HepG2 (cell line): ENCODE data around the gene FAM20A. TPM values are rescaled to one million over a fixed set of nuclear protein-coding genes. Genes with fewer than 3 reads are reported as not detected.
A peak's percentile ranks its signal among the peaks of the same experiment; 100 is the strongest.

Source experiments
- ARID4A ChIP-seq: sonication (generic); formaldehyde crosslinking; IDR thresholded peaks from 2 replicates; pipeline ENCODE4 v1.5.0; 2020; ENCODE audit warnings: mild to moderate bottlenecking, missing genetic modification reagents, borderline replicate concordance
- CHD4 ChIP-seq: fragments of 200-600 bp; sonication (generic); IDR thresholded peaks from 2 replicates; pipeline ENCODE4 v1.7.0; 2017; ENCODE audit warnings: mild to moderate bottlenecking, low read length, borderline replicate concordance
- EHMT2 ChIP-seq: fragments of 200-600 bp; sonication (generic); IDR thresholded peaks from 2 replicates; pipeline ENCODE4 v1.7.0; 2017; ENCODE audit warnings: antibody characterized with exemption, low read depth, low read length, borderline replicate concordance
- ELK4 ChIP-seq: sonication (generic); formaldehyde crosslinking; IDR thresholded peaks from 2 replicates; pipeline ENCODE4 v1.9.0; 2021; ENCODE audit warnings: missing genetic modification reagents, borderline replicate concordance
- FIP1L1 ChIP-seq: fragments of 200-400 bp; formaldehyde crosslinking; IDR thresholded peaks from 2 replicates; pipeline ENCODE4 v1.6.1; 2018; ENCODE audit warnings: low read depth, mild to moderate bottlenecking, low read length, moderate library complexity, borderline replicate concordance; ENCODE audit not compliant: insufficient read depth
- FOXA3 ChIP-seq: IDR thresholded peaks from 2 replicates; pipeline ENCODE4 v1.6.1; 2016; ENCODE audit warnings: missing genetic modification reagents, missing compliant biosample characterization
- FOXM1 ChIP-seq: sonication (generic); formaldehyde crosslinking; IDR thresholded peaks from 2 replicates; pipeline ENCODE4 v1.5.0; 2020; ENCODE audit warnings: missing genetic modification reagents
- MIER3 ChIP-seq: IDR thresholded peaks from 2 replicates; pipeline ENCODE4 v1.6.1; 2016; ENCODE audit warnings: missing compliant biosample characterization, borderline replicate concordance
- NFE2L1 ChIP-seq: sonication (generic); formaldehyde crosslinking; IDR thresholded peaks from 2 replicates; pipeline ENCODE4 v1.4.0; 2020; ENCODE audit warnings: missing genetic modification reagents, mild to moderate bottlenecking, borderline replicate concordance
- PAF1 ChIP-seq: IDR thresholded peaks from 2 replicates; pipeline ENCODE4 v1.6.1; 2016; ENCODE audit warnings: missing genetic modification reagents, missing compliant biosample characterization
- PHF8 ChIP-seq: sonication (generic); formaldehyde crosslinking; IDR thresholded peaks from 2 replicates; pipeline ENCODE4 v1.5.0; 2020; ENCODE audit warnings: missing genetic modification reagents
- PITX1 ChIP-seq: sonication (generic); formaldehyde crosslinking; IDR thresholded peaks from 2 replicates; pipeline ENCODE4 v1.5.1; 2020; ENCODE audit warnings: mild to moderate bottlenecking, missing genetic modification reagents
- RBFOX2 ChIP-seq: fragments of 200-400 bp; formaldehyde crosslinking; IDR thresholded peaks from 2 replicates; pipeline ENCODE4 v1.6.1; 2017; ENCODE audit warnings: low read depth, mild to moderate bottlenecking, low read length
- REXO4 ChIP-seq: sonication (generic); formaldehyde crosslinking; IDR thresholded peaks from 2 replicates; pipeline ENCODE4 v1.8.0; 2022; ENCODE audit warnings: missing genetic modification reagents, mild to moderate bottlenecking, borderline replicate concordance
- SMC3 ChIP-seq: IDR thresholded peaks from 2 replicates; pipeline ENCODE4 v1.6.1; 2011; ENCODE audit warnings: low read length, improper control_type of control experiment
- SNAI1 ChIP-seq: sonication (generic); formaldehyde crosslinking; IDR thresholded peaks from 2 replicates; pipeline ENCODE4 v1.5.0; 2020; ENCODE audit warnings: mild to moderate bottlenecking, missing genetic modification reagents, borderline replicate concordance
- SRSF9 ChIP-seq: fragments of 200-400 bp; formaldehyde crosslinking; IDR thresholded peaks from 2 replicates; pipeline ENCODE4 v1.6.1; 2018; ENCODE audit warnings: borderline replicate concordance, mild to moderate bottlenecking, low read depth, low read length; ENCODE audit not compliant: insufficient read depth, poor library complexity, severe bottlenecking
- TARDBP ChIP-seq: sonication (generic); formaldehyde crosslinking; IDR thresholded peaks from 2 replicates; pipeline ENCODE4 v1.8.0; 2022; ENCODE audit warnings: mild to moderate bottlenecking, missing genetic modification reagents
- ZBTB42 ChIP-seq: sonication (generic); formaldehyde crosslinking; IDR thresholded peaks from 2 replicates; pipeline ENCODE4 v1.5.0; 2020; ENCODE audit warnings: mild to moderate bottlenecking, missing genetic modification reagents
- ZNF10 ChIP-seq: sonication (generic); formaldehyde crosslinking; IDR thresholded peaks from 2 replicates; pipeline ENCODE4 v1.4.0; 2020; ENCODE audit warnings: mild to moderate bottlenecking, low read depth, missing genetic modification reagents, borderline replicate concordance
- ZNF235 ChIP-seq: sonication (generic); formaldehyde crosslinking; IDR thresholded peaks from 2 replicates; pipeline ENCODE4 v1.8.1; 2023; ENCODE audit warnings: mild to moderate bottlenecking, missing genetic modification reagents, borderline replicate concordance
- ZNF333 ChIP-seq: sonication (generic); formaldehyde crosslinking; IDR thresholded peaks from 2 replicates; pipeline ENCODE4 v1.4.0; 2020; ENCODE audit warnings: mild to moderate bottlenecking, missing genetic modification reagents, borderline replicate concordance
- ZNF383 ChIP-seq: sonication (generic); formaldehyde crosslinking; IDR thresholded peaks from 2 replicates; pipeline ENCODE4 v1.4.0; 2020; ENCODE audit warnings: missing genetic modification reagents, mild to moderate bottlenecking, borderline replicate concordance
- ZNF580 ChIP-seq: IDR thresholded peaks from 2 replicates; pipeline ENCODE4 v1.6.1; 2016; ENCODE audit warnings: low read depth, borderline replicate concordance
- ZNF703 ChIP-seq: sonication (generic); formaldehyde crosslinking; IDR thresholded peaks from 2 replicates; pipeline ENCODE4 v1.5.1; 2020; ENCODE audit warnings: missing genetic modification reagents, mild to moderate bottlenecking, moderate library complexity, borderline replicate concordance
- ZNF747 ChIP-seq: sonication (generic); formaldehyde crosslinking; IDR thresholded peaks from 2 replicates; pipeline ENCODE4 v1.8.1; 2023; ENCODE audit warnings: missing genetic modification reagents, mild to moderate bottlenecking, borderline replicate concordance
- ZNF768 ChIP-seq: sonication (generic); formaldehyde crosslinking; IDR thresholded peaks from 2 replicates; pipeline ENCODE4 v1.4.0; 2020; ENCODE audit warnings: missing genetic modification reagents
- polyA plus RNA-seq, 8 experiments: library from polyadenylated mRNA; depleted of rRNA in 3 of 8; stranded (reverse) in 7 of 8; unstranded in 1 of 8; fragments of >200 nt; fragmentation: Illumina TruSeq in 4 of 8; extraction: Trizol in 4 of 8; gene quantifications; 2 replicates each; pipeline versions ENCODE4 v1.2.1 to v1.2.3, GENCODE V29; 2011 to 2016; ENCODE audit warnings: low read depth in 4 of 8, missing spikeins in 1 of 8, mixed read lengths in 1 of 8; ENCODE audit not compliant: insufficient read depth in 1 of 8
- total RNA-seq, 5 experiments: library from RNA; depleted of rRNA; stranded (reverse); fragments of >200 nt; fragmentation: Illumina TruSeq; extraction: Trizol; gene quantifications; 2 replicates each; pipeline ENCODE4 v1.2.3, GENCODE V29; 2016; ENCODE audit warnings: low read depth in 1 of 5

Gene FAM20A
- total and polyA plus RNA-seq, 2 of the 13 experiments (the other 11 are each of a cell fraction or from before 2014, with no cell fraction given) = 9.3 to 20.7 TPM

- no peak for TF ChIP-seq ARID4A
- no peak for TF ChIP-seq NFE2L1 (CRISPR knock-in tag)
- TF ChIP-seq ZNF580 (CRISPR knock-in tag) = no peak
- no peak for TF ChIP-seq RBFOX2
- TF ChIP-seq ZNF383 = no peak
- no peak for TF ChIP-seq FIP1L1
- TF ChIP-seq SNAI1 (CRISPR knock-in tag) = no peak
- peak; percentile 43; the same call in 1 of the 2 replicates for TF ChIP-seq FOXA3 (CRISPR knock-in tag)
- no peak for TF ChIP-seq MIER3 (CRISPR knock-in tag)
- no peak for TF ChIP-seq ZNF768 (CRISPR knock-in tag)
- no peak for TF ChIP-seq CHD4
- TF ChIP-seq REXO4 (CRISPR knock-in tag) = no peak
- no peak for TF ChIP-seq ZBTB42 (CRISPR knock-in tag)
- no peak for TF ChIP-seq TARDBP (CRISPR knock-in tag)
- no peak for TF ChIP-seq ZNF747
- no peak for TF ChIP-seq ZNF333 (CRISPR knock-in tag)
- no peak for TF ChIP-seq ZNF235
- TF ChIP-seq PAF1 (CRISPR knock-in tag) = no peak
- TF ChIP-seq ZNF10 = no peak
- TF ChIP-seq ZNF703 (CRISPR knock-in tag) = no peak
- TF ChIP-seq SRSF9 = no peak
- no peak for TF ChIP-seq PHF8 (CRISPR knock-in tag)
- TF ChIP-seq FOXM1 = no peak
- no peak for TF ChIP-seq PITX1 (CRISPR knock-in tag)
- TF ChIP-seq ELK4 = no peak
- TF ChIP-seq EHMT2 = 0 out of 2 replicates have a peak, but pooled peaks have one; percentile 56
- TF ChIP-seq SMC3 = no peak
Measured at GRCh38 chr17:68567035-68567434, 34.1 kb downstream of the FAM20A start (continued).
